Measurements from ENCODE around the gene MTHFSD. TPM values are rescaled to one million over a fixed set of nuclear protein-coding genes. Genes with fewer than 3 reads are reported as not detected.

The MTHFSD gene
- total RNA-seq, 1 donor from 2014 or later: 11.8 TPM

- FAIRE-seq (no peak), DNase-seq (ENCODE audit: low spot score in 2 of 2) (no peak)
Observed at GRCh38 chr16:86533076-86533475, 22.0 kb downstream of the MTHFSD start.

GRCh38 chr16:86532526-86532815 lies 22.6 kb downstream of the MTHFSD start:
- FAIRE-seq (no peak), DNase-seq (ENCODE audit: low spot score in 2 of 2) (no peak)

GRCh38 chr16:86531641-86532525 lies 23.2 kb downstream of the MTHFSD start:
- FAIRE-seq (no peak), DNase-seq (ENCODE audit: low spot score in 2 of 2) (no peak)

- peak; percentile 87 for DNase-seq (ENCODE audit: low spot score in 2 of 2)
Observed at GRCh38 chr16:86531191-86531545, 23.9 kb downstream of the MTHFSD start.

GRCh38 chr16:86530251-86531190 lies 24.5 kb downstream of the MTHFSD start:
- DNase-seq (ENCODE audit: low spot score in 2 of 2): peak; percentile 38 to 62
- FAIRE-seq: no peak

More at GRCh38 chr16:86531191-86531545, 23.9 kb downstream of the MTHFSD start:
- peak; percentile 10 for FAIRE-seq

- FAIRE-seq (no peak), DNase-seq (ENCODE audit: low spot score in 2 of 2) (no peak)
Observed at GRCh38 chr16:86529160-86529559, 25.9 kb downstream of the MTHFSD start.

- DNase-seq (ENCODE audit: low spot score in 2 of 2) (no peak), FAIRE-seq (no peak)
Observed at GRCh38 chr16:86528061-86528929, 26.7 kb downstream of the MTHFSD start.

- FAIRE-seq (no peak), DNase-seq (ENCODE audit: low spot score in 2 of 2) (no peak)
Observed at GRCh38 chr16:86527366-86527765, 27.7 kb downstream of the MTHFSD start.

GRCh38 chr16:86525696-86526095 lies 29.3 kb downstream of the MTHFSD start:
- FAIRE-seq (no peak), DNase-seq (ENCODE audit: low spot score in 2 of 2) (no peak)

GRCh38 chr16:86524029-86524428 lies 31.0 kb downstream of the MTHFSD start:
- DNase-seq (ENCODE audit: low spot score in 2 of 2) (no peak), FAIRE-seq (no peak)

GRCh38 chr16:86523166-86523740 lies 31.8 kb downstream of the MTHFSD start:
- FAIRE-seq: no peak
- no peak for DNase-seq (ENCODE audit: low spot score in 2 of 2)

GRCh38 chr16:86522634-86523033 lies 32.4 kb downstream of the MTHFSD start:
- DNase-seq (ENCODE audit: low spot score in 2 of 2) (no peak), FAIRE-seq (no peak)

GRCh38 chr16:86521236-86522197 lies 33.5 kb downstream of the MTHFSD start:
- no peak for FAIRE-seq
- DNase-seq (ENCODE audit: low spot score in 2 of 2): no peak

GRCh38 chr16:86520317-86521210 lies 34.5 kb downstream of the MTHFSD start:
- DNase-seq (ENCODE audit: low spot score in 2 of 2): no peak
- FAIRE-seq: no peak

GRCh38 chr16:86519649-86520316 lies 35.3 kb downstream of the MTHFSD start:
- no peak for FAIRE-seq
- peak; percentile 65 to 81 for DNase-seq (ENCODE audit: low spot score in 2 of 2)

- FAIRE-seq: no peak
Observed at GRCh38 chr16:86519007-86519648, 35.9 kb downstream of the MTHFSD start.

More at GRCh38 chr16:86519007-86519648, 35.9 kb downstream of the MTHFSD start:
- no peak for DNase-seq (ENCODE audit: low spot score in 2 of 2)

Measured in frontal cortex (tissue), 4 donors.